ENCODE measurements around the gene STXBP6.

GRCh38 chr14:24943024-24943423 lies 106.9 kb downstream of the STXBP6 start:
- no peak for TF ChIP-seq CTCF (optimal IDR thresholded peaks at IDR 0.05 in 1 of 3, IDR thresholded peaks at IDR 0.05 in 1 of 3, conservative IDR thresholded peaks at IDR 0.05 in 1 of 3; ENCODE audit: extremely low read depth in 1 of 3, insufficient read depth in 2 of 3, low read length in 3 of 3)
- TF ChIP-seq EZH2 (IDR thresholded peaks at IDR 0.05; ENCODE audit: low read length) = no peak
